T1000 (cell line): ENCODE results near the gene SULT1A3.
"Not testable (repeated sequence)": the region's sequence is repeated elsewhere in the genome, so short reads cannot be mapped to it uniquely, and the experiment has no call there.

Experiments
- DNase-seq: peaks from one replicate; lab custom pipeline; 2025; ENCODE audit warnings: mixed read lengths; lab: John Stamatoyannopoulos, UW

SULT1A3 gene

GRCh38 chr16:30186782-30187555 lies 12.1 kb upstream of the SULT1A3 start:
- no peak for DNase-seq

- DNase-seq, result no peak
Measured at GRCh38 chr16:30187556-30187865, 11.5 kb upstream of the SULT1A3 start.

- no peak for DNase-seq
Measured at GRCh38 chr16:30187971-30188561, 11.0 kb upstream of the SULT1A3 start.

- DNase-seq, result not testable (repeated sequence)
Measured at GRCh38 chr16:30191158-30191557, 7.9 kb upstream of the SULT1A3 start.

GRCh38 chr16:30193098-30193497 lies 6.0 kb upstream of the SULT1A3 start:
- DNase-seq, result not testable (repeated sequence)

GRCh38 chr16:30193615-30194014 lies 5.4 kb upstream of the SULT1A3 start, which contains the start of the genes BOLA2B and SLX1A:
Gene BOLA2B, minus strand, starts transcription at chr16:30193666. Its CDS starts 71 bp downstream, at chr16:30193595.
Gene SLX1A, plus strand, starts transcription at chr16:30193875. Its CDS starts 210 bp downstream, at chr16:30194085.
- not testable (repeated sequence) for DNase-seq

- not testable (repeated sequence) for DNase-seq
Measured at GRCh38 chr16:30194172-30194925, 4.7 kb upstream of the SULT1A3 start.

GRCh38 chr16:30197001-30197400 lies 2.1 kb upstream of the SULT1A3 start:
- not testable (repeated sequence) for DNase-seq

GRCh38 chr16:30199608-30200343 lies 721 bp downstream of the SULT1A3 start:
- not testable (repeated sequence) for DNase-seq

GRCh38 chr16:30205541-30206236 lies 6.6 kb downstream of the SULT1A3 start:
- DNase-seq, result not testable (repeated sequence)

- DNase-seq, result not testable (repeated sequence)
Measured at GRCh38 chr16:30206252-30206651, 7.2 kb downstream of the SULT1A3 start.

GRCh38 chr16:30207063-30207704 lies 8.1 kb downstream of the SULT1A3 start:
- not testable (repeated sequence) for DNase-seq

- DNase-seq, result not testable (repeated sequence)
Measured at GRCh38 chr16:30209032-30209431, 10.0 kb downstream of the SULT1A3 start.

- not testable (repeated sequence) for DNase-seq
Measured at GRCh38 chr16:30211414-30211813, 12.4 kb downstream of the SULT1A3 start.

GRCh38 chr16:30217082-30217481 lies 18.0 kb downstream of the SULT1A3 start:
- DNase-seq, result not testable (repeated sequence)

- DNase-seq, result not testable (repeated sequence)
Measured at GRCh38 chr16:30248379-30248778, 49.3 kb downstream of the SULT1A3 start, which contains the start of gene NPIPB13. Gene NPIPB13, minus strand, starts transcription at chr16:30248479. Its CDS starts 2,906 bp downstream, at chr16:30245573.
